HG03457 (cell line): ENCODE measurements around the gene BPIFB2.

Experiments
- ATAC-seq: cut with Tn5 transposase; IDR thresholded peaks from one replicate; pipeline ENCODE4 v1.9.1; 2021; ENCODE audit warnings: moderate number of reproducible peaks; ENCODE audit not compliant: unreplicated experiment

BPIFB2 gene

DNA sequence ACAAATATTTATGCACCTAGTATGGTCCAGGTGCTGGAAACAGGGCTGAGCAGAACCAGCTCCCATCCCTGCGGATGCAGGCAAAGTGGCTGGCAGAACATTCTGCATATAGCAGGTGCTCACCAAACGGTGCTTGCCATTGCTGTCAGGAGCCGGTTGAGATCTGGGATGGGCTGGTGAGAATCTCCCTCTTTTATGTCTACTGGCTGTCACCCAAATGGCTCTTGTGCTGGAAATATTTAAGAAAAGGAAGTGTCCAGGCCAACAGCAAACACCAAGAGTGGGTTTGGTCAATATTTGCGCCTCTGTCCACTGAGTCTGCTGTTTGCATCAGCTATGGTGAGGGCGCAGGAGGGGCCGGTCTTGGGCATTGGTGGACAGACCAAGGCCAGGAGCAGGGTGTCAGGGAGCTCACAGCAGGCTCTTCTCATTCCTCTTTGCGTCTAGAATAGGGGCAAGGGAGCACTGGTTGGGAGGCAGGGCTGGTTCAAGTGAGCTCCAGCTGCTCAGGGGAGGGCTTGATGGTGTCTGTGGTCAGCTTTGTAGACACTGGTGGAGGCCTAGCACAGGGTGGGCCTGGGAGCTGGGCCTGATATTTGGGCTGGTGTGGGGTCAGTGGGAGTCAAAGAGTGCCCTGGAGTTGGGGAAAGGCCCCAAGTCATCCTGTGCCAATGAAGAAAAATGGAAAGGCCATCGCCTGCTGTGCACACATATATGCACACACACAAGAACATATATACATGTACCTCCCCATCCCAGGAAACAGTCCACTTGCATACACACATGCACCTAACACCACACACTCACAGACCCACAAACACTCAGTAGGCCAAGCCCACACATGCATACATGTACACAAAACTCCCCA is 1.4 kb upstream of the BPIFB2 start:
- no peak for ATAC-seq

DNA sequence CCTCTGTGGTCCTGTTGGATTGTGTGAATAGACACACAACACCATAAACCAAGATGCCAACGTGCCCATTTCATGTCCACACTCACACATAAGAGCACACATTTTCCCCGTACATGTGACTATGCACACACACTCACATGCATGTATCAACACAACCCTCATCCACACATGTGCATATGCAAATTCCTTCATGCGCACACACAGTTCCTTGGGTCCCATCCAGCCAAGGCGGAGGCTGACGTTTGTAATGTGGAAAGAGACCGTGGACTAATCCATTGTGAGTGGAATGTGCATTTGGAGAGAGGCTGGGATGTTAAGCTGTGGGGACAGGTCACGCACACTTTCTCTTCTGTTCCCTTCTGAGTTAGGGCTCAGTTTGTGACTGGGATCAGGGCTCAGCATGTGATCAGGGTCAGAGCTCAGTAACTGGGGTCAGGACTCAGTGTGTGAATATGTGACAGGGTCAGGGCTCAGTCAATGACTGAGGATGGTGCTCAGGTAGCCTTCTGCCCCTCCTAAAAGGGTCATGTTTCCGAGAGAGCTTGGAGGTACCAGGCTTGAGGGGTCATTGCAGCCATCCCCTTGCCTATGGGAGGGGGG is 628 bp upstream of the BPIFB2 start:
- no peak for ATAC-seq

DNA sequence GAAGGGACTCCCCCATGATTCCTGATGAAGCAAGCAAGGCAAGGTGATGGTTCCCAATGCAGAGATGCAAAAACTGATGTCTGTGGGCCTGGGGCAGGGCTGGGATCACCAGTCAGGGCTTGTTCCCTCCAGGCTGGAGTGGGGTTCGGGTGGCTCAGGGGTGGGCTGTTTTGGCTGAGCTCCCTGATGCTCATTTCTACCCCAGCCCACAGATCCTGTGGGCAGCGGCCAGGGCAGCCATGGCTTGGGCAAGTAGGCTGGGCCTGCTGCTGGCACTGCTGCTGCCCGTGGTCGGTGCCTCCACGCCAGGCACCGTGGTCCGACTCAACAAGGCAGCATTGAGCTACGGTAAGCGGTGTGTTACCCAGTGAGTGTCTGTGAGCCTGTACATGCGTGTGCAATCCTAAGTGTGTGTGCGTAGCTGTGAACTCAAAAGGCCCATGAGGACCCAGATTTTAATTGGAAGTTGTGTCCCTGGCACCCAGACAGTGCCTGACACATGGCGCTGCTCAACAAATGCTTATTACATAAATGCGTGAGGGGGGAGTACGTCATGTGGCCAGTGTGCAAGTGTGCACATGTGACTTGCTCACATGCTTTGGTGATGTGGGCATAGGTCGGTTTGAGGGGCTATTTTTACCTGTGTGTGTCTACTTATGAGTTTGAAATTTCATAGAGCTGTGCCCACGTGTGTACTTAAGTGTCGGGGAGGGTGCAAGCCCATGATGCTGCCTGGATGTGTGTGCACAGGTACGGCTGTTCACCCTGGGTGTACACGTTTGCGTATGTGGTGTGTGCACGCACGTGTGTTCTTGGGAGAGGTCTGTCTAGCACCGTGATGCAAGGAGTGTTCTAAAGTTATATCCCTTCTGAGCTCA is 1.1 kb downstream of the BPIFB2 start:
- no peak for ATAC-seq

DNA sequence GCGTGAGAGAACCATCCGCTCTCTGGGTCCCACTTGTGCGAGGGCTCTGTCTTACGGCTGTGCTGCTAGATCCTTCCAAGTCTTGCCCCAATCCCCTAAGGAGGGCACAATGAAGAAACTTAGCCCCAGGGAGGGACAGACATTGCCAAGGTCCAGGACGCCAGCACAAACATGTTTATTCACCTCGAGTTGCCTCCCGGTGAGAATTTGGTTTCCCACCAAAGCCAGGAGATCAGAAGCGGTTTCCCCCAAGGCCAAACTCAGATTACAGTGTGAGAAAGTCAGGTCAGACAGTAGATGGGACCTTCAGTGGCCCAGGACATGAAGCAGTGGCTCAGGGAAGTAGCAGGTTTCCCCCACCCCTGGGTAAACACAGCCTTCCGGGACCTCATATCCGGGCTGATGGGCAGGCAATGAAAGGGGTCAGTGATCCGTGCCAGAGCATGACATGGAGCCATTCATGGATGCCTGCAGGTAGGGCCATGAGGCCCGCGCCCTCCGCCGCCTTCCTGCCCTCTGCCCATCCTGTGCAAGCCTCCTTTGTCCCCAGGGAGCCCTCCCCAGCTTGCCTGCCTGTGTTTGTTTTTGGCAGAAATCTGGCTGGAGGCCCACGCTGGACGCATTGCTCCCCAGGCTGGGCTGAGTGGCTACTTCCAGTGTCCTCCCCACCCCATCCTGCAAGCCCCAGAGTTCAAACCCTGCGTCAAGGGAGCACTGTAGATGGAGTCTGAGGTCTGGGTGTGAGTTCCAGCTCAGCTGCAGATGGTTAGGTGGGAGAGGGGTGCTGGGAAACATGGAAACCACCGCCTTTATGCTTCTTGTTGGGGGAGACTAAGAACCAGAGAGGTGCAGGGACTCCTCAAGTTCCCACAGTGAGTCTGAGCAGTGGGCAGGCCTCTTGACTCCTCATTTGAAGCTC is 2.0 kb downstream of the BPIFB2 start:
- no peak for ATAC-seq

DNA sequence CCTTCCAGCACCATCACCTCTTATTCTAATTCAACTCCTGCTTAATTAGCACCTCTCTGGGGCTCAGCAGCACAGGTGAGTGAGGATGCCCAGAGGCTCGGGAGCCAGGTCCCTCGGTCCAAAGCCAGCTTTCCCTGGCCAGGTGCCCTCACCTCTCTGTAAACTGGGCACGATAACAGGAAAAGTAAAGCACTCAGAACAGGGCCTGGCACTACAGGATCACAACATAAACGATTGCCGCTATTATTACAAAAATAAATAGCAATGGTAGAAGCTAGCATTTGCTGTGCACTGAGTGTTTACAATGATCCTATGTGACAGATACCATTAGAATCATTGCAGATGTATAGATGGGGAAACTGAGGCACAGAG is 2.6 kb downstream of the BPIFB2 start:
- no peak for ATAC-seq

DNA sequence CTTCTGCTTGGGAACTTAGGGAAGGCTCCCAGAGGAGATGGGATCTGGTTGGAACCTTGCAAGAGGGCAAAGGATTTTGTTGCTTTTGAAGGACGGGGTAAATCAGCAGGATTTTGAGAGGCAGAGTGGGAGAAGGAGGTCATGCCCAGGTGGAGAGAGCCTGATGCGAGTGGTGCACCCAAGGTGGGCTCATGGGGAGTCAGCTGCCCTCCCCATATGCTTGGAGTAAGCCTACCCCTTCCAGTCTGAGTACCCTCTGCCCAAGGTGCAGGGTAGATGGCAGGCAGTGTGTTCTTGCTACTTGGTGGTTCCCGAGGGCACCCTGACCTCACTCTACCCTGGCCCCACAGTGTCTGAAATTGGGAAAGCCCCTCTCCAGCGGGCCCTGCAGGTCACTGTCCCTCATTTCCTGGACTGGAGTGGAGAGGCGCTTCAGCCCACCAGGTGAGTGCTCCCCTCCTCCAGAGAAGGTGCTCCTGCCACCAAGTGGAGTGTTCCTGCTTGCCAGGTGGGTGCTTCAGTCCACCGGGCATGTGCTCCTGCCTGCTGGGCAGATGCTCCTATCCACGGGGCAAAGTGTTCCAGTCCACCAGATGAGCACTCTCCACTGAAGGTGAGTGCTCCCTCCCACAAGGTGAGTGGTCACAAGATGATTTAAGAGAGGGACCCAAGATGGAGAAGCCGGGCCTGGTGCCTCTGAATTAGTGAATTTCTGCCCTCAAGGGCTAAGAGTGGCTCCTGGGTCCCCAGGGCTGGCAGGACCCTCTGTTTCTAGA is 3.4 kb downstream of the BPIFB2 start:
- no peak for ATAC-seq

DNA sequence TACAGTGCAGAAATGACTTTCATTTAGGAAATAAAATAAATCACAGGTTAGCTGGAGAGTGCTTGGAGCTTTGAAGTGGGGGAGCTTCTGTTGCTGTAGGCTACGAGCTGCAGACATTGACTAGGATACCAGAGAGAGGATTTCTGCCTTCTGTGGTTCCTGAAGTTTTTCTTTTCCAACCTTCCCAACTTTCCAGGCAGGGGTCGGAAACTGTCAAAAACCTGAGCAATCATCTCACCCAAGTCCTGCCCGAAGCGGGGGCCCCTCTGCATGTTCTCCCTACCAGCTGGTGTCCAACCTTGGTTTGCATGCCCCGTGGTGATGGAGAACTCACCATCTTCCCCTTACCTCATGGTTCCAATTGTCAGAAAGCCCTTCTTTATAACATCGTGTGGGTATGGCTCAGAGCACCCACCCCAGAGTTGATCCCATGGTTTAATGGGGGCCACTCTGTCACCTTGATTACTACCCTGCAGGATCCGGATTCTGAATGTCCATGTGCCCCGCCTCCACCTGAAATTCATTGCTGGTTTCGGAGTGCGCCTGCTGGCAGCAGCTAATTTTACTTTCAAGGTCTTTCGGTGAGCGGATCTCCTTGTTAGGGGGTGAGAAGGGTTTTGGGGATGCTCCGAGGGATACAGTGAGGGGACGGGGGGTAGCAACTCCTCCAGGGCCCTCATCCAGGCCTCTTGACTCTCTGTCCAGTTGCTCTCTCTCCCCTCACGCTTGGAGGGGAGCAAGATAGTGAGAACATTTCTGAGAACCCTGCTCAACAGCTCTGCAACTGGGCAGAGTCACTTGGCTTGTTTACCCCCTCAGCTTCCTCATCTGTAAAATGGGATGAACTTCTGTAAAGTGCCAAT is 5.1 kb downstream of the BPIFB2 start:
- no peak for ATAC-seq

DNA sequence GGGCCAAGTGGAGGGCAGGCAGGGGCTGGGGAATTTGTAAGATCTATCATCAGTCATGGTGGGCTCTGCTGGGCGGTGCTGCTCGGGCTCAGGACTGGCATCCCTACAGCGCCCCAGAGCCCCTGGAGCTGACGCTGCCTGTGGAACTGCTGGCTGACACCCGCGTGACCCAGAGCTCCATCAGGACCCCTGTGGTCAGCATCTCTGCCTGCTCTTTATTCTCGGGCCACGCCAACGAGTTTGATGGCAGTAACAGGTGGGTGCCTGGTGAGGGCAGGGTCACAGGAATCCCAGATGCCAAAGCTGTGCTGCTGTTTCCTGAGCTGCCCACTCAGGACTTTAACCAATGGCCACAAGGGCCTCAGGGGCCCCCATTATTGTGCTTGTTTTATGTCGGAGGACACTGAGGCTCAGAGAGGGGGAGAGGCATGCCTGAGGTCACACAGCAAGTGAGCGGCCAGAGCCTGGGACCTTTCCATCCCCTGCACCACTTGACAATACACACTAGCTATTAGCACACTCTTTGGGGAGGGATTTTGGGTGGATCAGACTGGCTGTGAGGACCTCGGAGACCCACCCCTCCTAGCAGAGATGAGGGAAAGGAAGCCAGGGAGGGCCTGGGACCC is 6.3 kb downstream of the BPIFB2 start:
- ATAC-seq = no peak

DNA sequence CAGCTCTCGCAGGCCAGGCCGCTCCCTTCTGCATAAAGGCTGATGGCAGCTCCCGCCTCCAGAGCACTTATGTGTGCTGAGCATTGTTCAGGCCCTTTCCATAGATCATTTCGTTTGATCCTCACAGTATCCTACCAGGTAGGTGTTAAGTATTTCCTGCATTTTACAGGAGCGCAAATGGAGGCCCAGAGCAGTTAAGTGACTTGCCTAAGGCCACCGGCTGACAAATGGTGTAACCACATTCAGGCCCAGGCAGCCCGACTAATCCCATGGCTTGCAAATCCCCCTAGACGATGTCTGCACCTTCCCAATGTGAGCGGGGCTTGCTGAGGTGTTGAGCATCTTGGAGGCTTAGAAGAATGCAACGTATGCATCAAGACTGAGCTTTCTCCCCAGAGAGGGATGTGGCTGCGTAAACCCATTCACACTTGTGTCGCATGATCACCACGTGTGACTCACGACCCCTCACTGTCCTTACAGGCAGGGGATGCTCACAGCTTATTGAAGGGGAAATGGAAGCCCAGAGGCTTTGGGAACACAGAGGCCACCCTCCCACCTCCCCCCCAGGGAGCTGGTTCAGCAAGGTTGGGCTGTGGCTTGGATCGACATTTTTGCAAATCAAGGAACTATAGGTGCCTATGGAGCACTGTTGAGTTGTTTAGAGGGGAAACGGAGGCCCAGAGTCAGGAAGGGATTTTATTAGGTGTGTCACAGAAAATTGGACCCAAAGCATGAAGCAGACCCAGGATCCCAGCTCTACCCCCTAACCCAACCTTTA is 7.0 kb downstream of the BPIFB2 start:
- ATAC-seq = no peak

DNA sequence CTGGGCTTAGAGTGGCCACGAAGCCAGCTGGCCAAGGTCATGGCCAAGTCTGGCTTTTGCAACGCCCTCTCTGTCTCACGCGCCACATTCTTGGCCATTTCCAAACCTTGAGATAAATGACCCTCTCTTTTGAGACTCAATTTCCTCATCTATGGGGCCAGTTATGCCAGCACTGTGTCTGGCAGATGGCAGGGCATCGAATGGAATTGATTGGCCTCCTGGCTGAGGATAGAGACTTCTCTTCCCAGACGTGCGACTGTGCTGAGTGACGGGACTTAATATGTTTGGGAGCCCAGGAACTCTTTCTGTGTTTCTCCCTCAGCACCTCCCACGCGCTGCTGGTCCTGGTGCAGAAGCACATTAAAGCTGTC is 7.6 kb downstream of the BPIFB2 start:
- no peak for ATAC-seq

DNA sequence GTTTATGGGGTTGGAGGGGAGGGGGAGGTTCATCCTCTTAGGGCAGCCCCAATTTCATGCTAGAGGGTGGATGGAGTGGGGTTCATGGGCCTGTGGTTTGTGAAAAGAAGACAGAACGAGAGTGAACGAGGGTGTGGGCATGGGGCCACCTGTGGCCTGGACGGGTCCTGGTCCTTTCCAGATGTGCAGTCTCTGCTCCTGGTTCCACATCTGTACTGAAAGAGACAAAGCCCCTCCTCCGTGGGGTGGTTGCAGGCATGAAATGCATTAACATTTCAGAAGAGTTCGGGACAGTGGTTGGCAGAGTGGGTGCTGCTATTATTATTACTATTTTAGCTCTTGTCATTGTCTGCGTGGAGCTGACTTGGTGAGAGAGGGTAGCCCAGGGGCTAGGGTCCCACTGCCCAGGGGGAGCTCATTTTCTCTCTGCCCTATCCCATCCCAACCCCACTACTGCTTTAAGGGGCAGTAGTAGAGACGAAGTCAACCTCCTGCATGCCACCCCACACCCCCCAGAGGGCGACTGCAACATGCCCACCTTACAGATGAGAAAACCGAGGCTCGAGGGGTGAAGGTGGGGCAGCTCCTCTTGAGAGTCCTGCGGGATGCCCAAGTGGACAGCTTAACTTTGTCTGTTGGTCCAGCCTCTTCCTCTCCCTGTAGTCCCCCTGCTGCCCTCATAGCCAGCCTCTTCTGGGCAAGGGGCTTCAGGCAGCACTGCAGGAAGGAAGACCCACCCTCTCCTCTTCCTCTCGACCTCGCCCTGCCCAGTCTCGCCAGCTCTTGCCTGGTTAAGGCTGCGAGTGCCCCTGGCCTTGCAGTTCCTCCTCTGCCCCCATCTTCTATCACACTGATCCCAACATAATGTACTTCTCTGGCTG is 8.4 kb downstream of the BPIFB2 start:
- no peak for ATAC-seq

DNA sequence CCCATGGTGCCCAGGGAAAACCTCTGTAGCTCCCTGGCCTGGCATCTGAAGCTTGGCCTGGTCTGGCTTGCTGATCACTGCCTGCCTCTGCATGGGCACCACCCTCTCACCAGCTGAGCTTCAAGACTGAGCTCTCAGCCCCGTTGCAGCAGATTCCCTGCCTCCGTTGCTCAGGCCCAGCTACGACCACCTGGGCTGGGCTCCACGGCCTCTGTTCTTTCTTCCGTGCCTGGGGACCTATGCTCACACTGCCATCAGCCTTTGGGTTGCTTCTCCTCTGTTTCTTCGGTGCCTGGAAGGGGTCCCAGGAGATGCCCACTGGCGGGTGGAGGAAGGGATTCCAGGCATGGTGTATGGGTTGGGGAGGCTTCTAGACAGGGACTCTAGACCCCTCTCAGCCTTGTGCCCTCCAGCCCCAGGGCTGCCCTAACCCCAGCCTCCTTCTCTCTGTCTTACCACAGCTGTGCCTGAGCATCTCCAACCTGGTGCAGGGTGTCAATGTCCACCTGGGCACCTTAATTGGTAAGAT is 9.1 kb downstream of the BPIFB2 start:
- ATAC-seq = no peak

DNA sequence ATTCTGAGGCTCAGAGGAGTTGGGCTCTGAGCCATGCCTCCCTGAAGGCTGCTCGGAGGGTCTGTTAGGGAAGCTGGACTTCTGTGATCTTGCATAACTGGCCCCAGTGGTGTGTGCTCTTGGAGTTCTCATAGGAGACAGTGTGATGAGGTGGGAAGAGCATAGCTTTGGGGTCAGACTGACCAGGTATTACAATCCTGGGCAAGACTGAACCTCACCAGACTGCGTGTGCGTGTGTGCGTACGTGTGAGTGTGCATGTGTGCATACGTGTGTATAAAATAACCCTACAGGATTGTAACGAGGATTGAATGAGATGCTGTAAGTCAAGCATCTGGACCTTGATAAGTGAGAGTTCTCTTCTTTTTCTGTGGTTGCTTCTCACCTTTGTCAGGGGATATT is 10.0 kb downstream of the BPIFB2 start:
- no peak for ATAC-seq

DNA sequence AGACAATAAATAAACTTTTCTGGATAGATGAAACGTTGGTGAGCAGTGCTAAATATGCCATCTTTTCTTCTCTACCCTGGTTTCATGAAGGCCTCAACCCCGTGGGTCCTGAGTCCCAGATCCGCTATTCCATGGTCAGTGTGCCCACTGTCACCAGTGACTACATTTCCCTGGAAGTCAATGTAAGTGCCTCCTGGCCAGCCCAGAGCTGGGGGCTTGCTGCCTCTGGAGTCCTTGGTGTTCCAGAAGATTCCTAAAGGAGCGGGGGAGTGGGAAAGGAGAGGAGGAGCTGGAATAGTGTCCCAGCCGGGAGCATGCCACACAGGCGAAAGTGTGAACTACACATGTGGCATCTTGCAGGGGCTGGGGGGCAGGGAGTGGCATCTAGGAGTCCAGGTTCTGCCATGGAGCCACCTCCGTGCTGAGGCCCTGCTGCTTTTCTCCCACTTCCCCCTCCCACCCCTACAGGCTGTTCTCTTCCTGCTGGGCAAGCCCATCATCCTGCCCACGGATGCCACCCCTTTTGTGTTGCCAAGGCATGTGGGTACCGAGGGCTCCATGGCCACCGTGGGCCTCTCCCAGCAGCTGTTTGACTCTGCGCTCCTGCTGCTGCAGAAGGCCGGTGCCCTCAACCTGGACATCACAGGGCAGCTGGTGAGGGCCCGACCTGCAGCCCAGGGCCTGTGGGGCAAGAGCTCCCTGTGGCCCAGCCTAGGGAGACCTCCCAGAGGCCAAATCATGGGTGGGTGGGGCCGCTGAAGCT is 10.8 kb downstream of the BPIFB2 start:
- no peak for ATAC-seq

DNA sequence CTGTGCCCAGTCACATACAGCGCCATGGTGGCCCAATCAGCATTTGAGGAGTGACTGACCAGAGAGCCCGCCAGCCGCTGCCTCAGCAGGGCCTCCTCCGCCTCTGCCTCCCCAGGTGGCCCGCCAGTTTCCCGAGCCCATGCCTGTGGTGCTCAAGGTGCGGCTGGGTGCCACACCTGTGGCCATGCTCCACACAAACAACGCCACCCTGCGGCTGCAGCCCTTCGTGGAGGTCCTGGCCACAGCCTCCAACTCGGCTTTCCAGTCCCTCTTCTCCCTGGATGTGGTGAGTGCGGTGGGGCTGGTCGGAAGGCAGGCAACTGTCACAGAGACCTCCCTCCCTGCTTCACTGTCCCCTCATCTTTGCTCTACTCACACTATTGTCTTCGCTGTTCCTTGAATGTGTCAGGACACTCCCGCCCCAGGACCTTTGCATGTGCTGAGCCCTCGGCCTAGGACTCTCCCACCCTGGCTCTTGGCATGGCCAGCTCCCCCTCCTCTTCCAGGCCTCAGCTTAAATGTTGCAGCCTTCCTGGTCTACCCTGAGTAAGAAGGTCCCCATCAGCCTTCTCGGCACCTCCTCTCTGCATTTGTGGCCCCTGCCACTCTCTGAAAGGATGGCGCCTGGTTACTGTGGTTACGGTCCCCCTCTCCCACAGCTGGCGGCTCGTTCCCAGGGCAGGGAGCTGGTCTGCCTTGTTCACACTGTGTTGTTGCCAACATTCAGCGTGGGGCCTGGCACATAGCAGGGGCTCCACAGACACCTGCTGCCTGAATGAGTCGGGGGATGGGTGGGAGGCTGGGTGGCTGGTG is 12.2 kb downstream of the BPIFB2 start:
- ATAC-seq = no peak
